ENCODE data around the gene PGC. TPM values are rescaled to one million over a fixed set of nuclear protein-coding genes. Genes with fewer than 3 reads are reported as not detected.

The PGC gene
- total and polyA plus RNA-seq, 2 of the 8 experiments (the other 6 are each of a cell fraction or from before 2014, with no cell fraction given) = 0.09 TPM; not detected in 1

GRCh38 chr6:41707565-41708200 lies 39.5 kb downstream of the PGC start:
- Histone ChIP-seq H2AK5ac (ENCODE audit: low read depth, low read length) (no peak overlapping the region), H3K79me1 (ENCODE audit: low read depth, low read length) (0 out of 2 replicates have a peak, but pooled peaks cover 2% of the 10 kb centered on the region), H2BK20ac (ENCODE audit: low read length) (no peak overlapping the region), H3K14ac (ENCODE audit: insufficient read length) (no peak overlapping the region), H2BK5ac (ENCODE audit: low read depth, low read length) (no peak overlapping the region), H2BK12ac (ENCODE audit: low read depth, low read length) (no peak overlapping the region), H3K23me2 (ENCODE audit: low read depth, low read length) (peaks cover 3% of the 10 kb centered on the region; the same call in 1 of the 2 replicates), H3K56ac (replicated peaks; ENCODE audit: insufficient read length, low read depth, low read length) (no peak overlapping the region), H3K4ac (replicated peaks; ENCODE audit: insufficient read length, low read depth, low read length) (no peak overlapping the region), H2BK120ac (replicated peaks; ENCODE audit: low read depth, low read length) (no peak overlapping the region), H3K4me2 (ENCODE audit: insufficient read depth in 1 of 2, low read depth in 2 of 2, low read length in 2 of 2) (no peak overlapping the region), H3K18ac (ENCODE audit: extremely low read depth, low read length) (no peak overlapping the region; the same call in 1 of the 2 replicates), H3K4me3 (ENCODE audit: extremely low read depth in 1 of 4, insufficient read depth in 2 of 4, low read depth in 3 of 4, low read length in 4 of 4) (no peak overlapping the region), H3K4me1 (replicated peaks in 1 of 4; ENCODE audit: control insufficient read depth in 3 of 4, insufficient read depth in 4 of 4, low read length in 3 of 4) (peaks cover 0 to 8% (median 3%) of the 10 kb centered on the region in 4 experiments; a peak in 4 of 7 replicates), H3K27ac (ENCODE audit: low read depth, low read length) (no peak overlapping the region), H4K91ac (replicated peaks; ENCODE audit: insufficient read length, low read length) (no peak overlapping the region), H3K79me2 (ENCODE audit: control insufficient read depth in 1 of 2, insufficient read depth in 2 of 2, low read length in 2 of 2) (no peaks in the 10 kb centered on the region), H3K36me3 (ENCODE audit: control insufficient read depth in 2 of 4, insufficient read depth in 4 of 4, low read length in 3 of 4) (no peaks in the 10 kb centered on the region), H4K20me1 (replicated peaks in 1 of 2; ENCODE audit: control insufficient read depth in 1 of 2, insufficient read depth in 2 of 2, low read length in 2 of 2) (peaks cover 0 to 3% of the 10 kb centered on the region in 2 experiments), H4K8ac (ENCODE audit: extremely low read depth, insufficient read depth, low read length) (no peak overlapping the region), H4K5ac (ENCODE audit: insufficient read length, low read depth, low read length) (no peak overlapping the region), H2BK15ac (ENCODE audit: low read length) (no peak overlapping the region), H3K23ac (ENCODE audit: insufficient read length) (no peak overlapping the region), H2AFZ (ENCODE audit: low read length) (no peak overlapping the region), H3K9me3 (ENCODE audit: insufficient read depth in 2 of 2, low read depth in 1 of 2, low read length in 1 of 2) (no peaks in the 10 kb centered on the region), H3K9ac (replicated peaks in 1 of 4; ENCODE audit: extremely low read depth in 1 of 4, low read depth in 3 of 4, low read length in 3 of 4) (no peak overlapping the region), H3K27me3 (replicated peaks in 1 of 4; ENCODE audit: control insufficient read depth in 3 of 4, extremely low read depth in 1 of 4, insufficient read depth in 3 of 4, low read length in 3 of 4) (no peaks in the 10 kb centered on the region; a peak in 1 of 7 replicates)
- ChIA-PET CTCF (ENCODE audit: partially characterized antibody) (interaction anchor here (1.1 to 12.5 kb wide), 11 partner anchors 12 to 333 kb away, joined by 3 to 181 read pairs (median 12); partner anchors contain the start of genes TFEB and TOMM6), POLR2A (ENCODE audit: partially characterized antibody) (interaction anchor here (3.0 kb wide), 1 partner anchor 9 kb away, joined by 9 read pairs; no protein-coding TSS in a partner anchor)
- FAIRE-seq = no peak
- 90% methylated on average over 14 of the region's 14 CpGs; no CpG with 5 or more reads in 1 of the 2 experiments for WGBS, 2 experiments (ENCODE audit: extremely low coverage in 1 of 2, insufficient coverage in 1 of 2, insufficient read length in 1 of 2, insufficient replicate concordance in 2 of 2, low coverage in 1 of 2, low lambda C conversion rate in 2 of 2, missing lambda C conversion rate in 1 of 2)
- DNase-seq (ENCODE audit: low read depth in 1 of 2, low spot score in 2 of 2) = no peak
- TF ChIP-seq HDAC2 (IDR thresholded peaks at IDR 0.05; ENCODE audit: borderline replicate concordance in 1 of 2, low read depth in 2 of 2, low read length in 2 of 2) = no peak
- no peak for TF ChIP-seq EP300 (IDR thresholded peaks at IDR 0.05; ENCODE audit: borderline replicate concordance in 1 of 2, low read depth in 2 of 2, low read length in 2 of 2)
- no peak for TF ChIP-seq RFX5 (IDR thresholded peaks at IDR 0.05; ENCODE audit: borderline replicate concordance, low read depth, low read length)
- TF ChIP-seq JUN (IDR thresholded peaks at IDR 0.05; ENCODE audit: low read depth, low read length) = no peak
- TF ChIP-seq CREB1 (IDR thresholded peaks at IDR 0.05) = no peak
- no peak for TF ChIP-seq EGR1 (IDR thresholded peaks at IDR 0.05; ENCODE audit: borderline replicate concordance, low read depth, low read length)
- no peak for TF ChIP-seq KDM5A (IDR thresholded peaks at IDR 0.05; ENCODE audit: low read length)
- TF ChIP-seq TCF12 (IDR thresholded peaks at IDR 0.05; ENCODE audit: low read depth, low read length) = no peak
- TF ChIP-seq POU5F1 (IDR thresholded peaks at IDR 0.05; ENCODE audit: low read depth, low read length) = no peak
- TF ChIP-seq POLR2A (IDR thresholded peaks at IDR 0.05; ENCODE audit: control extremely low read depth in 1 of 2, low read depth in 2 of 2, low read length in 2 of 2) = no peak
- TF ChIP-seq ASH2L (IDR thresholded peaks at IDR 0.05; ENCODE audit: low read length) = no peak
- no peak for TF ChIP-seq SIX5 (IDR thresholded peaks at IDR 0.05; ENCODE audit: low read depth, low read length)

All from H1 (cell line).